Mucosa of gallbladder (tissue), 1 donor: ENCODE results near the gene TRPV4. TPM values are rescaled to one million over a fixed set of nuclear protein-coding genes. Genes with fewer than 3 reads are reported as not detected.
"Not testable (repeated sequence)": the region's sequence is repeated elsewhere in the genome, so short reads cannot be mapped to it uniquely, and the experiment has no call there.

Experiments
- DNase-seq: peaks from one replicate; pipeline ENCODE4 v3.0.0-alpha.2; 2020; ENCODE audit warnings: low spot score
- total RNA-seq: library from RNA; stranded (reverse); gene quantifications from one replicate; pipeline ENCODE4 v1.2.1, GENCODE V29; 2021
- donor health status: DM: no; HTN: no; CAD: no.

TRPV4 gene
- 2.1 TPM for total RNA-seq

DNA sequence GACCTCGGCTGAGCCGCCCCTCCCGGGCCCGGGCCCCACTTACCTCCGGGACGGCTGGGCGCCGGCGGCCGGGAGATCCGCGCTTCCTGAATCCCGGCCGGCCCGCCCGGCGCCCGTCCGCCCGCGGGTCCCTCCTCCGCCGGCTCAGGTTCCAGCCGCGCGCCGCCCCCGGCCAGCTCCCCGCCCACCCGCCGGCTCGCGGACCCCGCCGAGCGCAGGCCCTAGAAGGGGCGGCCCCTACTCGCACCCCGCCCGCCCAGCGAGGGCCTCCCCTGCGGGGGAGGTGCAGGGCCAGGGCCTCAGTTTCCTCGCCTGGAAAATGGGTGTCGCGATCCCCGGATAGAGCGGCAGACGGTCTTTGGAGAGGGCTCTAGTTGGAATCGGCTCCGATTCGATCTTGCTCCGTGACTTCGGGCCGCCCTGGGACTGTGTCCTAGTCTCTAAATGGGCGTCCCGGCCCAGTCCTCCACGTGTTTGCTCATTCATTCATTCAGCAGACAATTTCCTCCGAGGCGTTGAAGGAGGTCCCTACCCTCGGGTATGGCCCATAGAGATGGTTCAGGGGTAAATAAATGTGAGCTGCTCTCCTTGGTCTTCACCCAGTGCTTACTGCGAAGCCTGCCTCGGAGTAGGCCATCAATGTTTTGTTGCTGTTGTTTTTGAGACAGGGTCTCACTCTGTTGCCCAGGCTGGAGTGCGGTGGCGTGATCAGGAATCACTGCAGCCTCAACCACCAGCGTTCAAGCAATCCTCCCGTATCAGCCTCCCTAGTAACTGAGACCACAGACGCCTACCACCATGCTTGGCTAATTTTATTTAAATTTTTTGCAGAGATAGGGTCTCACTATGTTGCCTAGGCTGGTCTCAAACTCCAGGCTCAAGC lies at the start of gene TRPV4:
Gene TRPV4, minus strand, starts transcription at position 92 of the 883 bp plus-strand sequence. CDS start 18,602 bp downstream, outside the sequence.
- DNase-seq, result no peak

DNA sequence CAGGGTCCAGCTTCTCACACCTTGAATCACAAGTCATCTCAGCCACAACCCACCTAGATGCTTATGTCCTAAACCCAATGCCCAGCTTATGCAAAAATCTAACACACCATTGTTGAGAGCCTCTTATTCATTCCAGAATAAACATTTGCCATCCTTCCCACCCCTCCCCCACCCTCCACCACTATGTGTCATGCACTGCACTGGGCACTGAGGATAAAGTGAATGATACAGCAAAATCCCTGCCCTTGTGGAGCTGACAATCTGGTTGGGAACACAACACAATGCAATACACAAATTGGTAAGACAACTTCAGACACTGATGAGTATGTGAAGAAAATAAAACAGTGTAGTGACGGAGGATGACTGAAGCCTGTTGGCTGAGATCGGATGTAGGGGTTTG lies 48.6 kb upstream of the TRPV4 start:
- no peak for DNase-seq

DNA sequence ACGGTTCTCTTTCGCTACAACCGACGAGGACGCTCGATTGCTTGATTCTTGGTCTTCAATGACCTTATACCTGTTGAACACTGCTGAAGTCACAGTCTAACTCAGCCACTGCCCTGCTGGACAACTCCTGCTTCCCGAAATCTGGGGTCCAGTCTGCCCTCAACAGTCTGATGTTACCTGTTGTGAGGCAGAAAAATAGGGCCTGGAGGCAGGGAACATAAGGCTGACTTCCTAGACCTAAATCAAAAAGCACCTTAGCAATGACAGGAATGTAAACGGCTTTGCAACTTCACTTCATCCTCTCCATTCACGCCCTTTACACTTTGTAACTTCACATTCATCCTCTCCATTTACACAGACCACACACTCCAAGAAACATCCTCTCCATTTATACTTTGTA lies 47.7 kb upstream of the TRPV4 start:
- DNase-seq, result no peak

DNA sequence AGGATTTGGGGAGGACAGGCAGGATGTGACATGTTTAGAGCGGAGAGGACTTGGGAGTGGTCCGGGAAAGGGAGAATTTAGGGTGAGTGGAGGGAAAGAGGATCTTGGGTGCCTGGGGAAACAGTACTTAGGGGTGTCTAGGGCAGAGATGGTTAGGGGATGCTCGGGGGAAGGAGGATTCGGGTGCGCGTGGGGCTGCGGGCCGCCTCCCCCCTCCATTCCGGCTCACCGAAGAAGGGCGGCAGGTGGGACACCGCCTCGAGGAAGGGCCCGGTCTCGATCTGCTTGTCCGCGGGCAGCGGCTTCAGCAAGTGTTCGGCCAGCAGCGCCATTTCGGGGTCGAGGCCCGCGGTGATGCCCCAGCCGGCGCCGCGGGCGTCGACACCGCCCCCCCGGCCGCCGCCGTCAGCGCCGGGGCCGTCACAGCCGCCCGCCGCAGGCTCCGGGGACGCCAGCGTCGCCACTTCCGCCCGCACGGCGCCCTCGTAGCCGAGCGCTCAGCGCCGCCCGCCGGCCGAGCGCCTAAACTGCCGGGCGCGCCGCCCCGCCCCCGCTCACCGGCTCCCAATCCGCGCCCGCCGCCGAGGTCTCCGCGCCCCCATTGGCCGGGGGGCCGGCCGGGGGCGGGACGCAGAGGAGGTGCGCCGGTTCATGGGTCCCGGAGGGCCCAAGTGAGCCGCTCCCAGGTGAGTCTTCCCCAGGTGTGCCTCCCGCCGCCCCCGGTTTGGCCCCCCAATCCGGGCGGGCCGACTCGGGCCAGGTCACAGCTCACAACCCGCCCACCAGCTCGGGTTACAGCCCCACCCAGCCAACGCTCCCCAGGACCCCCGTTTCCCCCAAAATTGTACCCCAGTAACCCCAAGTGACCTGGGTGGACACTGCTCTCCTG lies 47.1 kb upstream of the TRPV4 start, which contains the start of gene GLTP:
Gene GLTP, minus strand, starts transcription at position 499 of the 889 bp plus-strand sequence. Its CDS starts 167 bp downstream, at position 332.
- DNase-seq, result peak; percentile 83

DNA sequence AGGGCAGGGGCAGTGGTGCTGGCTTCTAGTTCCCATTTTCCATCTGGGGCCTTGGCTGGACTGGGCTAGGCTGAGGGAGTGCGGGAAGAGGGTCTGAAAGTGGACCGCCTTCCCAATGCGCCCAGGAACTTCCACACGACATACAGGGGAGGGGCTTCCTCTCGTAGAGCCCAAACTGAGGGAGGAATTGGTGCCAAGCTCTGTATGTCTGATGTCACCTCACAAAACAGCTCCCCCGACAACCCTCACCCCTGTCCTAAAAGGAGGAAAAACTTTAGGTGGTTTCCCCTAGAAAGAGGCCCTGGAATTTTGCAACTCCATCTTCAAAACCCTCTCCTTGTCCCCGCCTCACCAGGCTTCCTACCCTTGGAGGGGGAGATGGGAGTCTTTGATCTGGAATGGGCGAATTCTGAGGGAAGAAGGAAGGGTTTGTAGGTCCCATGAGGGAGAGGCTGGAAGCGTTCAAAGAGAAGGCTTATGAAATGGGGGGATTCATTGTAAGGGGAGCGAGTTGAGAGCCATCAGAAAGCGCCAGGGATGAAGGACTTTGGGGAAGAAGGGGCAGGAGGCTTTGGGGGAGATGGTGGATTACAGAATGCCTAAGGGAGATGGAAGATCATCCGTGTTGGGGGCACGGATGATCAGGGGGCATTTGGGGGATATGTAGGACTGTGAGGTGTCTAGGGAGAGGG lies 46.3 kb upstream of the TRPV4 start:
- no peak for DNase-seq

DNA sequence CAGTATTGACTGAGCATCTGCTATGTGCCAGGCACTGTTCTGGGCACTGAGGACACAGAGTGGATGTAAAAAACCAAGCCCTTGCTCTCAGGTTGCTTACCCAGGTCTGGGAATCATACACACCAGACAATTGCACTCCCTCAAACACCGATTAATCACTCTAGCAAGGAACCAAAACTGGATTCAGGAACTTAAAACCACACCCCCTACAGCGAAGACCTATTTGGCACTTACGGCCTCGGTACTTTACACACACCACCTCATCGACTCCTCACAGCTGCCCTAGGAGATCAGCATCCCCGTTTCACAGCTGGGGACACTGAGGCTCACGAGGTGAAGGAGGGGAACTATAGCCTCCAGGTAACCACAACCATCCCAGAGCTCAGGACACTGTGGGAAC lies 45.6 kb upstream of the TRPV4 start:
- DNase-seq, result no peak

DNA sequence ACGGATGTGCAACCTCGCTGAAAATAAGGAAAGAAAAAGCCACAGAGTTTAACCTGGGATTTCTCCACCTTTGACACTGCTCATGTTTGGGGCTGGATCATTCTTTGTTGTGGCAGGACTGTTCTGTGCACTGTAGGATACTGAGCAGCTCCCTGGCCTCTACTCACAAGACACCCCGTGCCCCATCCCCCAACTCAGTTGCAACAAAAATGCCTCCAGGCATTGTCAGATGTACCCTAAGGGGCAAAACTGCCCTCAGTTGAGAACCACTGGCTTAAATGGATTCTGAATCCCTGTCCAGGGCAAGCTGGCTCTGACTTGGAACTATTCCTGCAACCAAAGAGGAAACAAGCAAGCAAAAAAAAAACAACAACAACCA lies 45.0 kb upstream of the TRPV4 start:
- DNase-seq, result no peak

DNA sequence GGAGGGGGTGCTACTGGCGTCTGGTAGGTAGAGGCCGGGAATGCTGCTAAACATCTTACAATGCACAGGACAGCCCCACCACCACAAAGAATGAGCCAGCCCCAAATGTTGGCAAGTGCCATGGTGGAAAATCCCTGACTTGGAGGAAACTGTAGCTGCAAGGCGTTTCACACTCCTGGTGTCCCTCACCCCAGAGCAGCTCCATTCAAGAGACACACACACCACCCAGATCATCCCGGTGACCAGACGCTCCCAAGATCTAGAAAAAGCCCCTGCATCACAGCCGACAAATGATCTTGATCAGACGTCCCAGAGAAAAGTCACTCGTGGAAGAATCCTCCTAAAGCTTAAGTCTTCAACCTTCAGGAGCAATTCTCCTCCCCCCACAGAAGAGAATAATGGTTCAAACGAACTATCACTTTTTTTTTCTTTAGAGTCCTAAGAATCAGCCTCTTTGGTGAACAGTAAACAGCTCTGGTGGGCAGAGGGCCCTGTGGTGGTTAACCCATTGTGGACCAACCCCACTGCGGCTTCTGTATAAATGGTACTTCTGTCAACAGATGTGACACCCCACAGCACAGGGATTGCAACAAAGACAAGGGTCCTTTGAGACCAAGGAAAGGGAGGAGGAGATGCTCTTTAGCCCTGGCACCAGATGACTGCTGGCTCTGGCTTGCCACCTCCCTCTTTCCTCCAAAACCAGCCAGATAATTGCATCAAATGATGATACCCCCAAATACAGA lies 44.5 kb upstream of the TRPV4 start:
- no peak for DNase-seq

DNA sequence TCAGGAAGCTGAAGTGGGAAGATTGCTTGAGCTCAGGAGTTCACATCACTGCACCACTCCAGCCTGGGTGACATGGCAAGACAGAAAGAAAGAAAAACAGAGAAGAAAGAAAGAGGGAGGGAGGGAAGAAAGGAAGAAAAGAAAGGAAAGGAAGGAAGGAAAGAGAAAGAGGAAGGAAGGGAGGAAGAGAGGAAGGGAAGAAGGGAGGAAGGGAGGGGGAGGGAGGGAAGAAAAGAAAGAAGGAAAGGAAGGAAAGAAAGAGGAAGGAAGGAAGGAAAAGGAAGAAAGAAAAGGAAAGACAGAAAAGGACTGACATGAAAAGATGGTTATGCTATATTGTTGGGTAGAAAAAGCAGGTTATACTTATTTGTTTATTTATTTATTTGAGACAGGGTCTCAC lies 43.2 kb upstream of the TRPV4 start:
- DNase-seq, result no peak

DNA sequence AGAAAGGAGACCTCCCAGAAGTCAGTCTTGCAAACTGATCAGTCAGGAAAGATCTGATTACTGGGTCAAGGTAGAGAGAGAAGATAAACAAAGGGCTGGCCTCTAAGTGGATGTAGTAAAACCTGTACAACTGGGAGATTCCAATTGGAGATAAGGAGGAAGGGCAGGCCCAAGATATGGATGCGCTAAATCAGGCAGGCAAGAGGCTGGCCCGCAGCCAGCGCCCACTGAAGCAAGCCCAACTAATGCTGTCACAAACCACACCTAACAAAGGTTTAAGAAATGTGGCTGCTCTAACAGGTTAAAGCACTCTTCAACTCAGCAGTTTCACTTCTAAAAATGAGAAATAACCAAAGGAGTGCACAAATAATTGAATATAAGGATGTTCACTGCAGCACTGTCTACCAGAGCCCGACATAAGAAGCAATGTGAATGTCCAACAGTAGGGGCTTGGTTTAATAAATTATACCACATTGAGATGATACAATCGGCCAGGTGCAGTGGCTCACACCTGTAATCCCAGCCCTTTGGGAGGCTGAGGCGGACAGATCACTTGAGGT lies 42.5 kb upstream of the TRPV4 start:
- DNase-seq, result no peak

DNA sequence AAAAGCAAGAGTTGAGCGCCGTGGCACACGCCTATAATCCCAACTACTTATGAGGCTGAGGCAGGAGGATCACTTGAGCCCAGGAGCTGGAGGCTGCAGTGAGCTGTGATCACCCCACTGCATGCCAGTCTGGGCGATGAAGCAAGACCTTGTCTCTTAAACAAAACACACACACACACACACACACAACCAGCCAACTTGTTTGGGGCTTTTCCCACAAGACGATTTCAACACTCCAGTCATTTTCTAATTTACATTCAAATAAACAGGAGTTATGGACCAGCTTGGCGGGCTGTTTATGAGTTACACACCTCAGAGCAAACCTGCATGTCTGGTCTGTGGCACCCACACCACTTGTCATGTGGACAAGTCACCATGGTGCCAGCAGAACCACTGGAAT lies 40.5 kb upstream of the TRPV4 start:
- DNase-seq, result no peak

DNA sequence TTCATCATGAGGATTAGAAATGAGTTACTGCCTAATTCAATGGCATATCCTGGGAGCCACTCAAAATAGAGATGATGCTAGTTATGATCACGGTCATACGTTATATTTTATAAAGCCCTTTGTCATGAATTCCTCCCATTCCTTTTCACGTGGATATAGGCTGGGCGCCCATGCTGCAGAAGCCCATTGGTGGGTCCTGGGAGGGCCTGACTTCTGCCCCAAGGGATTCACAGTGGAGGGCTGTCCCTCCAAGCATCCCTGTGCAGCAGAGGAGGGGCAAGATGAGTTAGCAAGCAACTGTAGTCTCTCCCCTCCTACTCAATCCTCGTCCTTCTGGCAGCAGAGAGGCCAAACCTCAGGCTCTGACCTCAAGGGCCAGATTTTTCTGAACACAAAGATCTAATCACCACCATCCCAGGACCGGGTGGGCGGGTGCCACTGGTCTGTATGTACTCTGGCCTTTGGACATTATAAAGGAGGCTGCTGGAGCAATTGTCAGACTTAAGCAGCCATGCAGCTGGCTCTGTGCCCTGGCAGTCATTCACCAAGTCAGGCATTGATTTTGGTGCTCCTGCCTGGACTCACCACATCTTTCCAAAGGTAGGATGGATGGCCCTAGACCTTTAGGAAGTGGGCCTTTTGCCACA lies 38.6 kb upstream of the TRPV4 start:
- DNase-seq, result peak; percentile 19

DNA sequence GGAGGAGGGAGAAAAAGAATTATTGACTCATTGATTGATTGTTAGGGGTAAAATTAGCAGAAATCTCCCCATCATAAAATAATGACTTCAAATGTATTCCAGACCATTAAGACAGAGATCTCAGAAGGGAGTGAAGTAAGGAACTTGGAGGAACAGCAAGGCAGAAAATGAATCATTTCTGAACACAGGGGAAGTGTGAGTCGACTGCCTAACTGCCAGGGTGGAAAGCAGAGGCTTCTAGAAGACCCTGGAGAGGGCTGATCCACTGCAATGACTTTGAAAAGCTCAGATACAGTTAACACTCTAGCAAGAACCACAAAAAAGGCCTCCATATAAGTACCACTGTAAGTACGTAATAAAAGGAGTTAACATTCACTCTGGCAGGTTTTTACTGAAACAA lies 37.5 kb upstream of the TRPV4 start:
- DNase-seq, result no peak

DNA sequence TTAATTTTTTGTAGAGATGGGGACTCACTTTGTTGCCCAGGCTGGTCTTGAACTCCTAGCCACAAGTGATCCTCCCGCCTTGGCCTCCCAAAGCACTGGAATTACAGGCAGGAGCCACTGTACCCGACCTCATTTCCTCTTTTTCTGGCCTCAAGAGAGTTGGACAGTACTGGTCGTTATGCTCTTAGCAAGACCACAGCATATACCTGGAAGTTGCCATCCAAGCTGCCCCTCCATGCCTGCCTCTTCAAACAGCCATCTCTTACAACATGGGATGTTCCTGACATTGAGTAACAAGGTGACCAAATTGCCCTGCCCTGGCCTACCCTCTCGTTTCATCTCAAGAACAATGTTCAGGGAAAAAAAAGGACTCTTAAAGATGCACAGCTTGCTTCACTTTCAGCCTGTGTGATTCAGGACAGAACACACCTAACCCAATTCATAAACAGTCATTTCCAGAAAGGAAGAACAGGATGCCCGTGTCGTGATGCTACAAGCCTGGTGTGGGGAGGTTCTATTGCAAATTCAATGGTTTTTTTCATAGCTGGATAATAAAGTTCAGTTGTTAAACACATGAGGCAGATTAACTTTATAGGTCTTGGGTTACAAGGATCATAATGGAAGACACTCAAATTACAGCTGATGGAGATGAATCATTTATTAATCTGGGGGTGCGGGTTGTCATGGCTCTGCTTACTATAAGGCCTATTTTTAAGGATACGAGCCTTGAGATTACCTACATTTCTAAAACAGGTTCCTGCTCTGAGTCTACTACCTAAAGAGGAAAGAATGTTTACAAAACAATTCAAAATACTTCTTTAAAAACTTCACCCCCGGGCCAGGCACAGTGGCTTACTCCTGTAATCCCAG lies 35.2 kb upstream of the TRPV4 start:
- DNase-seq, result no peak

DNA sequence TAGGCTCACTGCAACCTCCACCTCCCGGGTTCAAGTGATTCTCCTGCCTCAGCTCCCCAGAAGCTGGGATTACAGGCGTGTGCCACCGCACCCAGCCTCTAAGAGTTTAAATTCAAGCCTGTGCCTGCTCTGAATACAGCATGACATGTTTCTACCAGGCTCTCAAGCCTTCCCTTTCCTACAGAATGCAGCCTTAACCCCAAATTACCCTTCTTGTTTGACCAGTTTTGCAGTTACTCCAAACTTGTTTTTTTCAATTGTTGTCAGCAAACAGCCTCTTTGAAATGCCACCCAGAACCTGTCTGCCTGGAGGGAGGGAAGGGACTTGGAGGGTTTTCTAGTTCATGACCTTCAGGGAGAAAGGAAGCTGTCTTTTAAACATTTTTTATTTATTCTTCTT lies 31.7 kb upstream of the TRPV4 start:
- DNase-seq, result no peak

DNA sequence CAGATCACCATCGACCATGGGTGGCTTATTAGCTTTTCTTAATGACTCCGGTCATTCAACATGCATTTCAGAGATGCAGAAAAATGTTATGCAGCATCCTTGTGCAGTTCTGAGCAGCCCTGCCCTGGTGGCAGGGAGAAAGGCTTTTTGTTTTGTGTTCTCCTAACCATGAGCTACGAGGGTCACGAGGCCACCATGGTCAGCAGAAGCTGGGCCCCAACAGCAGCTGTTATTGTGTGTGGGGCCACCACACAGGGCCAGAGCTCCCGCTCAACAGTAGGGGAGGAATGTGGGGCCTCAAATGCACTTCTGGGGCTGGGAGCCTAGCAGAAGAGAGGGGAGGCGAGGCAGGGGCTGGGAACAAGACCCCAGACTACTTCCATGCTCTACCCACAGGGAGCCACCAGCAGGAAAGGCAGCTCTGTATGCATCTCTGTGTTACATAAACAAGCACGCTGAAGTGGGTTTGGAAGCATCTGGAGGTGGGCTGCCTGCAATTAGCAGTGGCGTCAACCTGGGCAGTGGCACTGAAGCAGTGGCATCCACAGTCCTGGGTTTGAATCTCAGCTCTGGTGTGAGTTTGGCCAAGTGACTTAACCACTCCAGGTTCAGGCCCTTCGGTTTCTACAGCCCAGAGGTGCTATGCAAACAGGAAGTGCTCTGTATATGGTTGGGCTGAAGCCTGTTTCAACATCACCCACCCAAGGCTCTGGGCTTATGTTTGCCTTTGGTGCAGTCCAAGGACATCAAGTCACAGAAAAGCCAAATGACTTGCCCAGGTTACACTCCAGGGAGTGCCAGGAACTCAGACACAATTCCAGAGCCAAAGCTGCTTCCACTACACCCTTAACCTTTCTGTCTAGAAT lies 30.9 kb upstream of the TRPV4 start:
- DNase-seq, result peak; percentile 17

DNA sequence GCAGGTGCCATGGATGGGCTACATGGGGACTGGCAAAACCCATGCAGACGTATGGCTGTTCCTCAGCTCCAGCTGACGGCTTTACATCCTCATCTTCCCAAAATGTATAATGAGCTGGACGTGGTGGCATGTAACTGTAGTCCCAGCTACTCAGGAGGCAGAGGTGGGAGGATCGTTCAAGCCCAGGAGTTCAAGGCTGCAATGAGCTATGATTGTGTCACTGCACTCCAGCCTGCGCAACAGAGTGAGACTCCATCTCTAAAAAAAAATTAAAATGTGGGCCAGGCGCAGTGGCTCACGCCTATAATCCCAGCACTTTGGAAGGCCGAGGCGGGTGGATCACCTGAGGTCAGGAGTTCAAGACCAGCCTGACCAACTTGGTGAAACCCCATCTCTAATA lies 29.3 kb upstream of the TRPV4 start:
- not testable (repeated sequence) for DNase-seq

DNA sequence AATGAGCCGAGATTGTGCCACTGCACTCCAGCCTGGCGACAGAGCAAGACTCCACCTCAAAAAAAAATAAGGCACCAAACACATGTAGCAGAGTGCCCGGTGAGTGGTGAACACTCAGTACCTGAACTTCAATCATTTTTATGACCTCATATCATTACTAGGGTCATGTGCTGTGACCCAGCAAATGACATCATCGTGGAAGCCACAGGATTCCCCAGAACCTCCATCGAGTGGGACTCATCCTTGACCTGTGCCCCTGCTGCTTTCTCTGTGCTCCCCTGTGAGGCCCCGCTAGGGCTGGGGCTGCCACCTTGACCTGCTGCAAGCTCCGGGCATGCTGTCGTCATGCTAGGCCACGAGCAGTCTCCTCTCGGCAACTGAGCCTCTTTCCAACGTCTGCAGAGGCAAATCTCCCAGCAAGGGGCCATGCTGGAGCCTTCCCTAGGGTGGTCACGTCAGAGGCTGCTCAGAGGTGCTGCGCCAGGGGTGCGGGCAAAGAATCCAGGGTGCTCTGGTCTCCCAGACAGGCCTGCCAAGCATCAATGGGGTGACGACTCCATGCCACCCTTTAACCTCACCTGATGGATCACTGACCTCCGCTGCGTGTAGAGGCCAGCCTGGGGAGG lies 28.6 kb upstream of the TRPV4 start:
- no peak for DNase-seq
